Right cardiac atrium (tissue), 5 donors: Measurements from ENCODE around the gene RPL29. TPM values are rescaled to one million over a fixed set of nuclear protein-coding genes. Genes with fewer than 3 reads are reported as not detected.
"Not testable (repeated sequence)": the region's sequence is repeated elsewhere in the genome, so short reads cannot be mapped to it uniquely, and the experiment has no call there.

Experiments
- ATAC-seq, 2 donors: fragments of 200-7000 bp; cut with Tn5 transposase; one replicate each; pipeline versions ENCODE4 v1.8.0 to v1.9.1; 2020; ENCODE audit warnings: moderate library complexity in 2 of 2, mild to moderate bottlenecking in 1 of 2
- DNase-seq, 3 donors: peaks; one replicate each; pipeline ENCODE4 v3.0.0-alpha.2; 2020
- H3K27ac ChIP-seq: one replicate; pipeline ENCODE4 v1.5.1; 2013; ENCODE audit warnings: mild to moderate bottlenecking, low read length, control low read depth, moderate library complexity
- H3K27me3 ChIP-seq: one replicate; pipeline ENCODE4 v1.6.1; 2013; ENCODE audit not compliant: control insufficient read depth, insufficient read depth
- H3K4me1 ChIP-seq: one replicate; pipeline ENCODE4 v1.6.1; 2013; ENCODE audit warnings: low read length; ENCODE audit not compliant: control insufficient read depth, insufficient read depth
- H3K4me3 ChIP-seq: one replicate; pipeline ENCODE4 v1.5.1; 2013; ENCODE audit warnings: low read length, control low read depth
- H3K9me3 ChIP-seq: one replicate; pipeline ENCODE4 v1.6.1; 2013; ENCODE audit warnings: low read length; ENCODE audit not compliant: control insufficient read depth
- WGBS: extraction: QIAGEN DNeasy Blood & Tissue Kit; methylation state at CpG from one replicate; pipeline ENCODE4 v1.1.7; 2013; 5-methylcytosine and 5-hydroxymethylcytosine counted together
- intact Hi-C, 4 donors: fragments of 100-400 bp; cut with DNase I; formaldehyde crosslinking; loops; one replicate each; pipeline versions ENCODE4 v1.11.0 to v1.14.0; 2022 to 2023
- long read RNA-seq, 4 donors: library from polyadenylated mRNA; unstranded; transcript quantifications; one replicate each; pipeline ENCODE4 v2.0.0, GENCODE V29; 2020 to 2021
- polyA plus RNA-seq: library from polyadenylated mRNA; stranded (reverse); fragments of 200-250 nt; gene quantifications from one replicate; pipeline ENCODE4 v1.2.3, GENCODE V29; 2013
- total RNA-seq, 4 donors: library from RNA; stranded (reverse); fragmentation: NEBNext Ultra II Directional; extraction: Animal tissue kit (Norgen Biotek cat#: 25700); gene quantifications; one replicate each; pipeline ENCODE4 v1.2.1, GENCODE V29; 2021
- donor health status: healthy with polysubstance abuse.
- donor health status: DM: no; HTN: yes; CAD: no.
- donor health status: DM: no; HTN: no; CAD: no.
- donor health status: DM: no; HTN: yes; CAD: no; lungs with severe emphysema.
- donor health status: DM: yes; HTN: yes; CAD: no.

RPL29 gene
- total RNA-seq: 100 to 1,000 TPM; 548 to 675 (median 643) TPM
- polyA plus RNA-seq: 1,285 TPM
- long read RNA-seq, donor 1, transcript RPL29-201 (4 exons, 723 nt): major isoform, 66 of 92 reads
- long read RNA-seq, donor 1, partial matches to known transcripts: 23 of 92 reads
- long read RNA-seq, donor 1, other reads (novel, unspliced or antisense): 1 of 92 reads
- long read RNA-seq, donor 2, transcript RPL29-201 (4 exons, 723 nt): major isoform, 131 of 167 reads
- long read RNA-seq, donor 2, partial matches to known transcripts: 34 of 167 reads
- long read RNA-seq, donor 2, other reads (novel, unspliced or antisense): 0 of 167 reads
- long read RNA-seq, donor 3, transcript RPL29-201 (4 exons, 723 nt): major isoform, 45 of 64 reads
- long read RNA-seq, donor 3, partial matches to known transcripts: 10 of 64 reads
- long read RNA-seq, donor 3, other reads (novel, unspliced or antisense): 7 of 64 reads
- long read RNA-seq, donor 4, transcript RPL29-201 (4 exons, 723 nt): major isoform, 89 of 114 reads
- long read RNA-seq, donor 4, partial matches to known transcripts: 14 of 114 reads
- long read RNA-seq, donor 4, other reads (novel, unspliced or antisense): 11 of 114 reads

- peak; percentile 89 to 93 for ATAC-seq
- Histone ChIP-seq H3K4me1 (peaks cover 8% of the 10 kb centered on the region), H3K9me3 (no peaks in the 10 kb centered on the region), H3K27me3 (no peaks in the 10 kb centered on the region), H3K27ac (peak within 1 kb of the TSS; percentile 51), H3K4me3 (peak within 1 kb of the TSS; percentile 52)
- under 1% methylated on average over 40 of the region's 40 CpGs for WGBS
- peak; percentile 90 to 96 (median 95) for DNase-seq
- intact Hi-C loops: no loop called here
Measured at GRCh38 chr3:51995346-51996163, at the start of gene RPL29. Gene RPL29, minus strand, starts transcription at chr3:51995895. Its CDS starts 434 bp downstream, at chr3:51995461.

- ATAC-seq (no peak), DNase-seq (no peak)
- Histone ChIP-seq H3K27ac (no peak overlapping the region), H3K4me1 (peaks cover 31% of the 10 kb centered on the region), H3K4me3 (no peak overlapping the region), H3K9me3 (no peaks in the 10 kb centered on the region), H3K27me3 (no peaks in the 10 kb centered on the region)
- intact Hi-C loops: no loop called here
- WGBS: 91% methylated on average over 18 of the region's 18 CpGs
Measured at GRCh38 chr3:52044869-52045619, 49.3 kb upstream of the RPL29 start.

GRCh38 chr3:52043750-52044149 is 48.1 kb upstream of the RPL29 start:
- H3K9me3 ChIP-seq: no peaks in the 10 kb centered on the region
- H3K27me3 ChIP-seq: no peaks in the 10 kb centered on the region
- H3K4me1 ChIP-seq: peaks cover 31% of the 10 kb centered on the region
- no peak overlapping the region for H3K4me3 ChIP-seq
- intact Hi-C loops: no loop called here
- ATAC-seq: no peak
- no peak for DNase-seq
- WGBS: 74% methylated on average over 6 of the region's 6 CpGs
- no peak overlapping the region for H3K27ac ChIP-seq

- H3K4me1 ChIP-seq: peaks cover 33% of the 10 kb centered on the region
- H3K27me3 ChIP-seq, H3K4me3 ChIP-seq, ATAC-seq, DNase-seq, H3K27ac ChIP-seq, intact Hi-C loops, H3K9me3 ChIP-seq: not testable (repeated sequence)
- 100% methylated on average over 1 of the region's 1 CpG for WGBS
Measured at GRCh38 chr3:52043039-52043438, 47.3 kb upstream of the RPL29 start.

- 71% methylated on average over 10 of the region's 10 CpGs for WGBS
- Histone ChIP-seq H3K27me3 (no peaks in the 10 kb centered on the region), H3K4me3 (no peak overlapping the region), H3K9me3 (no peaks in the 10 kb centered on the region), H3K27ac (peak overlapping the region; percentile 42), H3K4me1 (peaks cover 17% of the 10 kb centered on the region)
- intact Hi-C loops: no loop called here
- ATAC-seq (peak in 1 of 2 donors; percentile 3), DNase-seq (no peak)
Measured at GRCh38 chr3:52041118-52041731, 45.5 kb upstream of the RPL29 start.

- no peak for DNase-seq
- Histone ChIP-seq H3K4me3 (no peak overlapping the region), H3K27me3 (no peaks in the 10 kb centered on the region), H3K4me1 (peaks cover 13% of the 10 kb centered on the region), H3K27ac (peak overlapping the region; percentile 42), H3K9me3 (no peaks in the 10 kb centered on the region)
- WGBS: 76% methylated on average over 8 of the region's 8 CpGs
- ATAC-seq: no peak
- intact Hi-C loops: no loop called here
Measured at GRCh38 chr3:52040600-52040999, 44.9 kb upstream of the RPL29 start.

GRCh38 chr3:52039846-52040245 is 44.2 kb upstream of the RPL29 start:
- no peak overlapping the region for H3K4me3 ChIP-seq
- H3K27me3 ChIP-seq: no peaks in the 10 kb centered on the region
- peaks cover 11% of the 10 kb centered on the region for H3K4me1 ChIP-seq
- intact Hi-C loops: no loop called here
- DNase-seq (peak; percentile 93 to 96 (median 94)), ATAC-seq (peak; percentile 85 to 91)
- peak overlapping the region; percentile 71 for H3K27ac ChIP-seq
- H3K9me3 ChIP-seq: no peaks in the 10 kb centered on the region
- WGBS: 23% methylated on average over 17 of the region's 17 CpGs

GRCh38 chr3:52039426-52039825 is 43.7 kb upstream of the RPL29 start:
- H3K27ac ChIP-seq: peak overlapping the region; percentile 71
- 82% methylated on average over 4 of the region's 4 CpGs for WGBS
- H3K27me3 ChIP-seq: no peaks in the 10 kb centered on the region
- peaks cover 11% of the 10 kb centered on the region for H3K4me1 ChIP-seq
- no peak for DNase-seq
- intact Hi-C loops: no loop called here
- peak in 1 of 2 donors; percentile 15 for ATAC-seq
- H3K4me3 ChIP-seq: no peak overlapping the region
- no peaks in the 10 kb centered on the region for H3K9me3 ChIP-seq

- no peak overlapping the region for H3K4me3 ChIP-seq
- no peak overlapping the region for H3K27ac ChIP-seq
- peaks cover 8% of the 10 kb centered on the region for H3K4me1 ChIP-seq
- ATAC-seq: no peak
- no peaks in the 10 kb centered on the region for H3K27me3 ChIP-seq
- intact Hi-C loops: no loop called here
- no peaks in the 10 kb centered on the region for H3K9me3 ChIP-seq
- 93% methylated on average over 6 of the region's 6 CpGs for WGBS
- DNase-seq: no peak
Measured at GRCh38 chr3:52038227-52038626, 42.5 kb upstream of the RPL29 start.

GRCh38 chr3:52037291-52037690 is 41.6 kb upstream of the RPL29 start:
- no peaks in the 10 kb centered on the region for H3K9me3 ChIP-seq
- 95% methylated on average over 4 of the region's 4 CpGs for WGBS
- ATAC-seq (no peak), DNase-seq (no peak)
- H3K27me3 ChIP-seq: no peaks in the 10 kb centered on the region
- H3K27ac ChIP-seq: no peak overlapping the region
- intact Hi-C loops: no loop called here
- peaks cover 8% of the 10 kb centered on the region for H3K4me1 ChIP-seq
- H3K4me3 ChIP-seq: no peak overlapping the region
